Measurements from ENCODE around the gene KRTCAP2. TPM values are rescaled to one million over a fixed set of nuclear protein-coding genes. Genes with fewer than 3 reads are reported as not detected.

KRTCAP2 gene
- polyA plus RNA-seq, 2 donors, result 161 to 260 TPM

DNA sequence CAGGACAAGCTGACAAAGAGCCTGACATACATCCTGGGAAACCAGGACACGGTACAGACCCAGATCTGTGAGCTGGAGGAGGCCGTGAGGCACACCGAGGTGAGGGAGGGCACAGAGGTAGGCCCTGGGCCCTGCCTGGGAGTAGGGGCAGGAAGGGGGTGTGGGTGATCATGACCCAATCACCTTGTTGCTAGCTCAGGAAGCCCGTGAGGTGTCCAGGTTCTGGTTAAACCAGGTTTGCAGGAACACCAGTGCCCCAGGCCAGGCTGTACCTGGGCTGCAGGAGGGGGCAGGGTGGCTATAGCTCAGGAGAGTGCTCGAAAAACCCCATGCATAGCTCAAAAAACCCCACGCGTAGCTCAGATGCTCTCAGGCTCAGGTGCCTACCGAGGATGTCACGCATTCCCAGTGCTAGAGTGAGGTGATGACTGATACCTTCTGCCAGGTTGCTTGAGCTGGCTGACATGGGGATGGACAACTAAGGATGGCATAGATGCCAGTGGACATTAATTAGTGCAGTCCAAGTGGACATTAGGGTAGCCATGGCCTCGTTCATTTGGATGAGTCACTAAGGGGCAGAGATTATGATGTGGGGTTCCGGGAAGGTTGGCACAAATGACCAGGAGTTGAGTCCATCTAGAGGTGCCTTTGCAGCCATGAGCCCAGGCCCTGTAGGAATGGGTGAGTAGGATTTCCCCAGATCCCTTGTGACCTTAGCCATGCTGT lies 4.3 kb upstream of the KRTCAP2 start:
- Histone ChIP-seq H3K9me3 (ENCODE audit: control insufficient read depth in 2 of 2, insufficient read depth in 1 of 2, low read depth in 1 of 2, low read length in 1 of 2) (no peaks in the 10 kb centered on the region), H3K36me3 (ENCODE audit: control insufficient read depth in 2 of 2, insufficient read depth in 2 of 2, low read length in 1 of 2) (peaks cover 0 to 3% of the 10 kb centered on the region in 2 donors), H3K27me3 (ENCODE audit: control insufficient read depth in 1 of 2, insufficient read depth in 2 of 2, low read length in 2 of 2) (no peaks in the 10 kb centered on the region), H3K27ac (ENCODE audit: low read depth in 2 of 2, low read length in 1 of 2) (peak overlapping the region; percentile 67 to 82), H3K4me3 (ENCODE audit: low read depth in 1 of 2, low read length in 2 of 2) (no peak overlapping the region), H3K4me1 (ENCODE audit: control insufficient read depth in 2 of 2, insufficient read depth in 2 of 2, low read length in 1 of 2) (peaks cover 0 to 11% of the 10 kb centered on the region in 2 donors)
- WGBS, 2 donors, result 69 to 72% methylated on average over 11 of the region's 11 CpGs

DNA sequence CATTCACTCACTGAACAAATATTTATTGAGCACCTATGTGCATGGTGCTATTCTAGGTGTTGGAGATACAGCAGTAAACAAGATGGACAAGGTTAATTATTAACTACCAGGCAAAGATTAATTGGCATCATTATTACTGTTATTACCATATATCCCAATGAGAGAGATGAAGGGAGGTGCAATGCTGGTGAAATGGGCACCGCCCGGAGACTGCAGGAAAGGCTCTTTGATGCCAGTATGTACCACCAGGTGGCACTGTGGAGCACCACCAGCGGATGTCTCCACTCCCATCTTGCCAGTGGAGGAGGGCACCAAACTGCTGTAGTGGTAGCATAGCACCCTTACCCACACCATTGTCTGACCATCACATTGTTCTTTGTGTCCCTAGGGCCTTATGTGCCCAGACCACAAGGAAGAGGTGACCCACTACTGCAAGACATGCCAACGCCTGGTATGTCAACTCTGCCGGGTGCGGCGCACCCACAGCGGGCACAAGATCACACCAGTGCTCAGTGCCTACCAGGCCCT lies 3.5 kb upstream of the KRTCAP2 start:
- Histone ChIP-seq H3K4me3 (ENCODE audit: low read depth in 1 of 2, low read length in 2 of 2) (no peak overlapping the region), H3K4me1 (ENCODE audit: control insufficient read depth in 2 of 2, insufficient read depth in 2 of 2, low read length in 1 of 2) (peaks cover 0 to 11% of the 10 kb centered on the region in 2 donors), H3K9me3 (ENCODE audit: control insufficient read depth in 2 of 2, insufficient read depth in 1 of 2, low read depth in 1 of 2, low read length in 1 of 2) (no peaks in the 10 kb centered on the region), H3K36me3 (ENCODE audit: control insufficient read depth in 2 of 2, insufficient read depth in 2 of 2, low read length in 1 of 2) (peaks cover 0 to 3% of the 10 kb centered on the region in 2 donors), H3K27ac (ENCODE audit: low read depth in 2 of 2, low read length in 1 of 2) (peak overlapping the region; percentile 67 to 82), H3K27me3 (ENCODE audit: control insufficient read depth in 1 of 2, insufficient read depth in 2 of 2, low read length in 2 of 2) (no peaks in the 10 kb centered on the region)
- 62% methylated on average over 8 of the region's 8 CpGs for WGBS, 2 donors

DNA sequence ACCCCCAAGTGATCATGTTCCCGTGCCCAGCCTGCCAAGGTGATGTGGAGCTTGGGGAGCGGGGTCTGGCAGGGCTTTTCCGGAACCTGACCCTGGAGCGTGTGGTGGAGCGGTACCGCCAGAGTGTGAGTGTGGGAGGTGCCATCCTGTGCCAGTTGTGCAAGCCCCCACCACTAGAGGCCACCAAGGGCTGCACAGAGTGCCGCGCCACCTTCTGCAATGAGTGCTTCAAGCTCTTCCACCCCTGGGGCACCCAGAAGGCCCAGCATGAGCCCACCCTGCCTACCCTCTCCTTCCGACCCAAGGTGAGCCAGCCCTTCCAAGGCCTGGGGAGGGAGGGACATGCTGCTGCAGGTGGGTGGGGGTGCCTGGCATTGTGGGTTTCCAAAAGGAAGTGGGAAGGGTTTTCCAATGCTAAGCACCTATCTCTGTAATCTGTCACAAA lies 2.8 kb upstream of the KRTCAP2 start:
- H3K27ac ChIP-seq (ENCODE audit: low read depth in 2 of 2, low read length in 1 of 2), result no peak overlapping the region
- 78 to 88% methylated on average over 9 of the region's 9 CpGs for WGBS, 2 donors
- H3K9me3 ChIP-seq (ENCODE audit: control insufficient read depth in 2 of 2, insufficient read depth in 1 of 2, low read depth in 1 of 2, low read length in 1 of 2), result no peaks in the 10 kb centered on the region
- H3K4me3 ChIP-seq (ENCODE audit: low read depth in 1 of 2, low read length in 2 of 2), result no peak overlapping the region
- peaks cover 0 to 3% of the 10 kb centered on the region in 2 donors for H3K36me3 ChIP-seq (ENCODE audit: control insufficient read depth in 2 of 2, insufficient read depth in 2 of 2, low read length in 1 of 2)
- no peaks in the 10 kb centered on the region for H3K27me3 ChIP-seq (ENCODE audit: control insufficient read depth in 1 of 2, insufficient read depth in 2 of 2, low read length in 2 of 2)
- peaks cover 0 to 11% of the 10 kb centered on the region in 2 donors for H3K4me1 ChIP-seq (ENCODE audit: control insufficient read depth in 2 of 2, insufficient read depth in 2 of 2, low read length in 1 of 2)

DNA sequence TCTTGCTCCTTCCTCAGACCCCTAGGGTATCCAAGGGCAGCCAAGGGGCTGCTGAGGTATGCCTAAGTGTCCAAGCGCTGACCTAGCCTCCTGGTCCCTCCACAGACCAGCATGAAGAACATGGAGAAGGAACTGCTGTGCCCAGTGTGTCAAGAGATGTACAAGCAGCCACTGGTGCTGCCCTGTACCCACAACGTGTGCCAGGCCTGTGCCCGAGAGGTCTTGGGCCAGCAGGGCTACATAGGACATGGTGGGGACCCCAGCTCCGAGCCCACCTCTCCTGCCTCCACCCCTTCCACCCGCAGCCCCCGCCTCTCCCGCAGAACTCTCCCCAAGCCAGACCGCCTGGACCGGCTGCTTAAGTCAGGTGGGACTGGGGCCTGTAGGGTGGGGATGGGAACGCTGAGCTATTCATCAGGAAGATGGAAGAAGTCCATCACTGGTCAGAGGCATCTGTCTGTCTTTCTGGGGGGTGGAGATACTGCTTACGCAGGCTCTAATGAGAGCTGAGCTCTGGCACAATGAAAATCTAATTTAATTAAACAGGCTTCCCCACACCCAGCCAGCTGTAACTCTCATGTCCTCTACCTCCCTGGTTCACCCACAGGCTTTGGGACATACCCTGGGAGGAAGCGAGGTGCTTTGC lies 2.3 kb upstream of the KRTCAP2 start:
- H3K4me1 ChIP-seq (ENCODE audit: control insufficient read depth in 2 of 2, insufficient read depth in 2 of 2, low read length in 1 of 2), result peaks cover 0 to 11% of the 10 kb centered on the region in 2 donors
- no peaks in the 10 kb centered on the region for H3K27me3 ChIP-seq (ENCODE audit: control insufficient read depth in 1 of 2, insufficient read depth in 2 of 2, low read length in 2 of 2)
- H3K9me3 ChIP-seq (ENCODE audit: control insufficient read depth in 2 of 2, insufficient read depth in 1 of 2, low read depth in 1 of 2, low read length in 1 of 2), result no peaks in the 10 kb centered on the region
- H3K27ac ChIP-seq (ENCODE audit: low read depth in 2 of 2, low read length in 1 of 2), result no peak overlapping the region
- 89% methylated on average over 12 of the region's 12 CpGs for WGBS, 2 donors
- H3K36me3 ChIP-seq (ENCODE audit: control insufficient read depth in 2 of 2, insufficient read depth in 2 of 2, low read length in 1 of 2), result peaks cover 0 to 3% of the 10 kb centered on the region in 2 donors
- no peak overlapping the region for H3K4me3 ChIP-seq (ENCODE audit: low read depth in 1 of 2, low read length in 2 of 2)

DNA sequence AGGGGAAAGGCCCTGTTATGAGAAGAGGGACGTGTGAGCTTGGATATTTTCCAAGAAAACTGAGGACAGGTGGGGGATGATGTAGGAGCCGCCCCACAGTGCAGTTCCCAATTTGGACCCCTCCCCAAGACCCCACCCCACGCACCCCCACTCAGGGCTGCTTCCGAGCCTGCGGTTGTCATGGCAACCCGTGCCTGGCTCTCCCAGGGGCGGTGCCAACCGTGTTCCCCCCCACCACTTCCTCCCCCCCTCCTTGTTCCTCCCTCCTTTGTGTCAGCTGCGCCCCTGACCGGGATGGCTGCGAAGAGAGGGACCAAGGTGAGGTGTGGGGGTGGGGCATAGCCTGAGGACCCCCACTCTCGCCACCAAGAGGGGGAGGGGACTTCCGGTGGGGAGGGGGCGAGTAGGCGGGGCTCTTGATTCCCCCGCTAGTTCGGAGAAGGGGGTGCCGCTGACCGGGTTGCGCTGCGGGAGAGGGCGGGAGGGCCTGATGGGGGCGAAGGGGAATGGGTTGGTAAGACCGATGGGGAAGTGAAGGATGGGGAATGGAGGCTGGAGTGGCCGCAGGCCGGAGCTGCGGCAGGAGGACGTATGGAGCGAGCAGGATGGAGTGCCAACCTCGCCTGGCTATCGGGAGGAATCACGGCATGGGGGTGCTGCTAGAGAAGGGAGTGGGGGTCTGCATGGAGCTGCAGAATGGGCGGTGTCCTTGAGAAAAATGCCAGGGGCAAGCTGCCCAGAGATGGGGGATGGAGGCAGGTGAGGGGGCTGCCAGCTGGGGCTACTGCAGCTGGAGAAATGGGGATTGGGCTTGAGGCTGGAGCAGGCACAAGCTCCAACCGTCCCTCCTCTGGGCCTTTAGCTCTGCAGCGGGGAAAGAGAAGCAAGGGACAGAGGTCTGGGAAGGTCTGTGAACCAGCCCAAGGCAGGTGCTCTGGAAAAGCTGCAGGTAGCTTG lies 1.5 kb upstream of the KRTCAP2 start:
- no peaks in the 10 kb centered on the region for H3K9me3 ChIP-seq (ENCODE audit: control insufficient read depth in 2 of 2, insufficient read depth in 1 of 2, low read depth in 1 of 2, low read length in 1 of 2)
- peaks cover 0 to 6% of the 10 kb centered on the region in 2 donors for H3K36me3 ChIP-seq (ENCODE audit: control insufficient read depth in 2 of 2, insufficient read depth in 2 of 2, low read length in 1 of 2)
- H3K4me3 ChIP-seq (ENCODE audit: low read depth in 1 of 2, low read length in 2 of 2), result peak overlapping the region in 1 of 2 donors; percentile 35
- no peaks in the 10 kb centered on the region for H3K27me3 ChIP-seq (ENCODE audit: control insufficient read depth in 1 of 2, insufficient read depth in 2 of 2, low read length in 2 of 2)
- H3K27ac ChIP-seq (ENCODE audit: low read depth in 2 of 2, low read length in 1 of 2), result no peak overlapping the region
- WGBS, 2 donors, result 13% methylated on average over 30 to 35 of the region's 35 CpGs
- peaks cover 0 to 11% of the 10 kb centered on the region in 2 donors for H3K4me1 ChIP-seq (ENCODE audit: control insufficient read depth in 2 of 2, insufficient read depth in 2 of 2, low read length in 1 of 2)

DNA sequence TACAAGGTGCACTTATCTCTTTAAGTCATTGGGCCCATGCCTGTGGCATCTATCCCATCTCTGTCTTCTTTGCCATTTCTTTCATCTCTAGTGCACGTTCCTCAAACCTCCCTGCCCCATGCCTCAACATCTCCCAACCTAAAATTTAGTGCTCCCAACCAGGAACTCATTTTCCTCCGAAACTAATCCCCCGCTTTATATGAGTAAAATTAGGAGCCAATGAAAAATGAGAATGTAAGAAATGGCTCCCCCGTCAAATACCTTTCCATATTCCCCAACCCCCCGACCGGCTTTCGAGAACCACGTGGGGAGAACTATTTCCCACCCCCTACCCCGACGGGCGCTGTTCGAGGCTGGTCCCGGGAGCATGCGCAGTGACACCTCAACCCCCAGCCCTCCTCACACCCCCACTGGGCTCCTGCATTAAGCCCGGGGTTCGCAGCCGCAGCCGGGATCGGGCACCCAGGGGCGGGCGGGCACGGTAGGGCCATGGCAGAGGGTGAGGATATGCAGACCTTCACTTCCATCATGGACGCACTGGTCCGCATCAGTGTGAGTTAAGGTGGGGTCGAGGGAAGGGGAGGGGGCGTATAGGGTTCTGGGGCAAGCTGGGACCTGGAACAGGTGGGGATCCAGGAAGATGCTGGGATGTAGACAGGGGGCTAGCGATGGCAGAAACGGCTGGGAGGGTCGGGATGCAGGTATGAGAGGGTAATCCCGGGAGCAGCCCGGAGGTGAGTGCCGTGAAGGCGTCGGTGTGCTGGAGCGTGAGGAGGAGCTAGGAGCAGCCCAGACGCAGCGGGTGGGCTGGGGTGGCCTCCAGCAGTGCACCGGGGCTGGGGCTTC lies 597 bp upstream of the KRTCAP2 start, which contains the start of gene TRIM46:
TRIM46 (plus strand) TSS at position 372 of the 846 bp plus-strand sequence; CDS start at position 490, 118 bp downstream.
- H3K27me3 ChIP-seq (ENCODE audit: control insufficient read depth in 1 of 2, insufficient read depth in 2 of 2, low read length in 2 of 2), result no peaks in the 10 kb centered on the region
- peak within 1 kb of the TSS; percentile 81 to 86 for H3K4me3 ChIP-seq (ENCODE audit: low read depth in 1 of 2, low read length in 2 of 2)
- peak within 1 kb of the TSS; percentile 90 to 96 for H3K27ac ChIP-seq (ENCODE audit: low read depth in 2 of 2, low read length in 1 of 2)
- peaks cover 0 to 11% of the 10 kb centered on the region in 2 donors for H3K36me3 ChIP-seq (ENCODE audit: control insufficient read depth in 2 of 2, insufficient read depth in 2 of 2, low read length in 1 of 2)
- WGBS, 2 donors, result 2 to 4% methylated on average over 38 of the region's 38 CpGs
- H3K9me3 ChIP-seq (ENCODE audit: control insufficient read depth in 2 of 2, insufficient read depth in 1 of 2, low read depth in 1 of 2, low read length in 1 of 2), result no peaks in the 10 kb centered on the region
- H3K4me1 ChIP-seq (ENCODE audit: control insufficient read depth in 2 of 2, insufficient read depth in 2 of 2, low read length in 1 of 2), result peaks cover 0 to 11% of the 10 kb centered on the region in 2 donors

DNA sequence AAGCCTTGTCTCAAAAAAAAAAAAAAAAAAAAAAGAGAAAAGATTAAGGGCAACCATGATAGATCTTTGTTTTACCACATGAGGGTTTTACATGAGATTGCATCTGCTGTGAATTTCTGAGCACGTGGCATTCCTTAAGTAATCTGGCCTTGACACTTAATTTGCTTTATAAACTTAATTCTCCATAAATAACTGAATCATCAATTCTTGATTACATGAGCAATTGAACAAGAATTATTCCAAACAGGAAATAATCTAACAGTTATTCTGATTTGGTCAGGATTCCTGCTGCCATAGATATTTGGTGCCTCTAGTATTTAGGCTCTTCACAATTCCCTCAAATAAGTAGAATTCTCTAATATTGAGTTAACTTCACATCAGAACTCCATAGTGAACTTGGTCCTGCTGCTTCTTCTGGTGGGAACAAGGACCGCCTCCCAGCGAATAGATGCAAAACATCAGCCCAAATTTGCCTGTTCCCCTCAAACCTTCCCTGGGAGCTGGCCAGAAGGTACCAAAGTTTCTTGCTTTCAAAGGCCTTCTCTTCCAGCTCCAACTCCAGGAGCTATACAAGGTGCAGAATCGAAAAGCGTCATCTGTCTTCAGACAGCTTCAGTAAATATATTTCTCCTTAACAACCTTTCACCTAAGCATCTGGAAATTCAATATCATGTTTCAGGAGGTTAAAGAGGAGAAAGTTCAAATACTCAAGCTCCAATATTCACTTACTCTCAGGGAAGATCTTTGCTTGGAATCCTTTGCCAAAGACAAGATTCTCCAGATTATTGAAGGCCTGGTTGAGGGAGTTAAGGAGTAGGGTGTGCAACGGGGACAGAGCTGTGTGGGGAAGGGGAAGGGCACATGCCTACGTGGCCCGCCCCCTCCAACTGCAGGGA lies 1.0 kb downstream of the KRTCAP2 start:
- peak overlapping the region; percentile 90 to 96 for H3K27ac ChIP-seq (ENCODE audit: low read depth in 2 of 2, low read length in 1 of 2)
- H3K4me3 ChIP-seq (ENCODE audit: low read depth in 1 of 2, low read length in 2 of 2), result peak overlapping the region; percentile 81 to 86
- no peaks in the 10 kb centered on the region for H3K27me3 ChIP-seq (ENCODE audit: control insufficient read depth in 1 of 2, insufficient read depth in 2 of 2, low read length in 2 of 2)
- H3K9me3 ChIP-seq (ENCODE audit: control insufficient read depth in 2 of 2, insufficient read depth in 1 of 2, low read depth in 1 of 2, low read length in 1 of 2), result no peaks in the 10 kb centered on the region
- peaks cover 0 to 11% of the 10 kb centered on the region in 2 donors for H3K36me3 ChIP-seq (ENCODE audit: control insufficient read depth in 2 of 2, insufficient read depth in 2 of 2, low read length in 1 of 2)
- 42 to 47% methylated on average over 8 of the region's 8 CpGs for WGBS, 2 donors
- peaks cover 0 to 7% of the 10 kb centered on the region in 2 donors for H3K4me1 ChIP-seq (ENCODE audit: control insufficient read depth in 2 of 2, insufficient read depth in 2 of 2, low read length in 1 of 2)

DNA sequence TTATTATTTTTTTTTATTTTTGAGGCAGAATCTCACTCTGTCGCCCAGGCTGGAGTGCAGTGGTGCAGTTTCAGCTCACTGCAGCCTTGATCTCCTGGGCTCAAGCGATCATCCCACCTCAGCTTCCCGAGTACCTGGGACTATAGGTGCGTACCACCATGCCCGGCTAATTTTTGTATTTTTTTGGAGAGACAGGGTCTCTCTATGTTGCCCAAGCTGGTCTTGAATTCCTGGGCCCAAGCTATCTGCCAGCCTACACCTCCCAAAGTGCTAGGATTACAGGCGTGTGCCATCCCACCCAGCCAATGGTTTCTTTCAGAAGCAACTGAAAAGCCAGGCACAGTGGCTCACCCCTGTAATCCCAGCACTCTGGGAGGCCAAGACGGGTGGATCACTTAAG lies 2.3 kb downstream of the KRTCAP2 start:
- 91 to 95% methylated on average over 7 of the region's 7 CpGs for WGBS, 2 donors
- Histone ChIP-seq H3K4me3 (ENCODE audit: low read depth in 1 of 2, low read length in 2 of 2) (no peak overlapping the region), H3K27ac (ENCODE audit: low read depth in 2 of 2, low read length in 1 of 2) (no peak overlapping the region), H3K36me3 (ENCODE audit: control insufficient read depth in 2 of 2, insufficient read depth in 2 of 2, low read length in 1 of 2) (peaks cover 0 to 11% of the 10 kb centered on the region in 2 donors), H3K9me3 (ENCODE audit: control insufficient read depth in 2 of 2, insufficient read depth in 1 of 2, low read depth in 1 of 2, low read length in 1 of 2) (no peaks in the 10 kb centered on the region), H3K4me1 (ENCODE audit: control insufficient read depth in 2 of 2, insufficient read depth in 2 of 2, low read length in 1 of 2) (peaks cover 0 to 3% of the 10 kb centered on the region in 2 donors), H3K27me3 (ENCODE audit: control insufficient read depth in 1 of 2, insufficient read depth in 2 of 2, low read length in 2 of 2) (no peaks in the 10 kb centered on the region)

Data from esophagus (tissue), 2 donors.